ENCODE data around the gene TRMT10B. TPM values are rescaled to one million over a fixed set of nuclear protein-coding genes. Genes with fewer than 3 reads are reported as not detected.

Gene TRMT10B
- total and polyA plus RNA-seq, 12 donors: 2.6 to 6.5 (median 3.6) TPM

GRCh38 chr9:37732086-37732741 is 21.4 kb upstream of the TRMT10B start:
- no peak for DNase-seq
- WGBS, 2 donors: 62 to 70% methylated on average over 10 of the region's 10 CpGs
- Histone ChIP-seq H3K36me3 (no peaks in the 10 kb centered on the region), H3K4me1 (no peaks in the 10 kb centered on the region), H3K9me3 (no peaks in the 10 kb centered on the region), H3K4me3 (no peak overlapping the region), H3K27me3 (peaks cover 0 to 18% (median 0%) of the 10 kb centered on the region in 7 donors), H3K27ac (no peak overlapping the region)
- ATAC-seq: no peak
- no peak for TF ChIP-seq CTCF (IDR thresholded peaks at IDR 0.05)
- intact Hi-C loops (cut with DNase I): loop anchor here in 2 of 10 donors (10.0 kb wide), 2 partner anchors 63 to 623 kb away; no protein-coding TSS in a partner anchor

GRCh38 chr9:37732952-37733351 is 20.7 kb upstream of the TRMT10B start:
- no peaks in the 10 kb centered on the region for H3K4me1 ChIP-seq
- H3K36me3 ChIP-seq: no peaks in the 10 kb centered on the region
- DNase-seq (no peak), ATAC-seq (no peak)
- peaks cover 0 to 18% (median 0%) of the 10 kb centered on the region in 7 donors for H3K27me3 ChIP-seq
- H3K9me3 ChIP-seq: no peaks in the 10 kb centered on the region
- no peak overlapping the region for H3K4me3 ChIP-seq
- intact Hi-C loops (cut with DNase I): loop anchor here in 2 of 10 donors (10.0 kb wide), 2 partner anchors 62 to 622 kb away; no protein-coding TSS in a partner anchor
- no peak for TF ChIP-seq CTCF (IDR thresholded peaks at IDR 0.05)
- WGBS, 2 donors: 39 to 82% methylated on average over 2 of the region's 2 CpGs
- H3K27ac ChIP-seq: no peak overlapping the region

- Histone ChIP-seq H3K4me1 (no peaks in the 10 kb centered on the region), H3K9me3 (no peaks in the 10 kb centered on the region), H3K27ac (no peak overlapping the region), H3K27me3 (no peaks in the 10 kb centered on the region), H3K36me3 (no peaks in the 10 kb centered on the region), H3K4me3 (no peak overlapping the region)
- DNase-seq (no peak), ATAC-seq (no peak)
- WGBS, 2 donors: 85 to 91% methylated on average over 5 of the region's 5 CpGs
- TF ChIP-seq CTCF (IDR thresholded peaks at IDR 0.05): no peak
- intact Hi-C loops (cut with DNase I): loop anchor here in 2 of 10 donors (10.0 kb wide), 2 partner anchors 56 to 616 kb away; no protein-coding TSS in a partner anchor
Measured at GRCh38 chr9:37739222-37739621, 14.4 kb upstream of the TRMT10B start.

GRCh38 chr9:37740128-37740527 is 13.5 kb upstream of the TRMT10B start:
- H3K27ac ChIP-seq: no peak overlapping the region
- no peaks in the 10 kb centered on the region for H3K27me3 ChIP-seq
- TF ChIP-seq CTCF (IDR thresholded peaks at IDR 0.05): no peak
- H3K36me3 ChIP-seq: no peaks in the 10 kb centered on the region
- DNase-seq (no peak), ATAC-seq (no peak)
- no peaks in the 10 kb centered on the region for H3K4me1 ChIP-seq
- H3K4me3 ChIP-seq: no peak overlapping the region
- 89 to 93% methylated on average over 16 of the region's 16 CpGs for WGBS, 2 donors
- no peaks in the 10 kb centered on the region for H3K9me3 ChIP-seq
- intact Hi-C loops (cut with DNase I): loop anchor here in 6 of 10 donors (10.0 kb wide), 4 partner anchors 155 to 665 kb away; partner anchors contain the start of gene ALDH1B1 (in 1 of the 6)
